Brain microvascular endothelial cell (primary cell): ENCODE measurements around the gene NR1I3.

ENCODE experiments used
- DNase-seq: peaks from one replicate; pipeline ENCODE4 v3.0.0-alpha.2; 2020
- H3K27ac ChIP-seq: fragments of 250-450 bp; sonication (Bioruptor Pico); 2 replicates; pipeline ENCODE4 v1.5.1; 2020; ENCODE audit warnings: mild to moderate bottlenecking, moderate library complexity
- H3K27me3 ChIP-seq: fragments of 250-450 bp; sonication (Bioruptor Pico); replicated peaks from 2 replicates; pipeline ENCODE4 v1.5.1; 2020; ENCODE audit warnings: mild to moderate bottlenecking
- H3K36me3 ChIP-seq: fragments of 250-450 bp; sonication (Bioruptor Pico); replicated peaks from 2 replicates; pipeline ENCODE4 v1.5.1; 2020; ENCODE audit warnings: mild to moderate bottlenecking
- H3K4me3 ChIP-seq: 2 replicates; pipeline ENCODE4 v1.5.1; 2011; ENCODE audit warnings: low read depth, mild to moderate bottlenecking, control low read depth, low read length, moderate library complexity
- in situ Hi-C: cut with HindIII; loops from 2 replicates; pipeline ENCODE4 v1.10.0; 2017; ENCODE audit warnings: low sequenced_read_pairs, low pct_ligation_motif_present
- TF ChIP-seq, protein P1 (sequence below): IDR thresholded peaks from 2 replicates; pipeline ENCODE4 v1.5.1; 2011; ENCODE audit warnings: low read depth, mild to moderate bottlenecking, moderate library complexity, low read length, control low read depth, inconsistent platforms; ENCODE audit errors: missing control alignments

The NR1I3 gene

DNA sequence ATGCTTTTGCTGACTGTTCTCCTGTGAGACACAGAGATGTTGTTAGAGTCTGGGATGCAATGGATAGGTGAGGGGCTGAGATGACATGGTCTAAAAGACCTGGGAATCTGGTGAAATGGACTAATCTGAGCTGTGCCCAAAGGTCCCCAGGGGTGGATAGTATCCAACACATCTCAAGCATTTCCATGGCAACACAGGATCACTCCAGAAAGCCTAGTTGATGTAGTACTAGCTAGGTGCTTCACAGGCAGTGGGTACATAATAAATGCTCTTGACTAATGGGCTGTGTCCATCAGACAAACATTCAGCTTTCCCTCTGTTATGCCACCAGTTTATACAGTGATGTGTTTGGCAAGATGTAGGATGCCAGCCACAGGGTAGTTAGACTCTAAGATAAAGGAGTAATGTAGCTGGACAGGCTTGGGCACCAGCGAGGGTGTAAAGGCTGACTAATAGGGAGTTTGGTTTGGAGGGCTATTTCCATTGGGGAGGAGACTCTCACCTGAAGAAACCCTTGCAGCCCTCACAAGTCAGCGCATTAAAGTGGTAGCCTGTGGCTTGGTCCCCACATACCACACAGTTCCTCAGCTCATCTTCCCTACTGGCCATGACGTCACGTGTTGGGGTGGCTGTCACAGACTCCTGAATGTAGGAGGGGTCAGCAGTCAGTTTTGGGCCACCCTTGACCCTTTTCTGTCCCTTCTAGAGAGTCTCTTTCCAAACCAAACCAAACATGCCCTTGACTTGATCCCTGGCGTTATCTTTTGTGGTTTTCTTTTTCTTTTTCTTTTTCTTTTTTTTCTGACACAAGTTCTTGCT, 1.8 kb downstream of the NR1I3 start:
- DNase-seq, result no peak
- TF ChIP-seq, protein P1, sequence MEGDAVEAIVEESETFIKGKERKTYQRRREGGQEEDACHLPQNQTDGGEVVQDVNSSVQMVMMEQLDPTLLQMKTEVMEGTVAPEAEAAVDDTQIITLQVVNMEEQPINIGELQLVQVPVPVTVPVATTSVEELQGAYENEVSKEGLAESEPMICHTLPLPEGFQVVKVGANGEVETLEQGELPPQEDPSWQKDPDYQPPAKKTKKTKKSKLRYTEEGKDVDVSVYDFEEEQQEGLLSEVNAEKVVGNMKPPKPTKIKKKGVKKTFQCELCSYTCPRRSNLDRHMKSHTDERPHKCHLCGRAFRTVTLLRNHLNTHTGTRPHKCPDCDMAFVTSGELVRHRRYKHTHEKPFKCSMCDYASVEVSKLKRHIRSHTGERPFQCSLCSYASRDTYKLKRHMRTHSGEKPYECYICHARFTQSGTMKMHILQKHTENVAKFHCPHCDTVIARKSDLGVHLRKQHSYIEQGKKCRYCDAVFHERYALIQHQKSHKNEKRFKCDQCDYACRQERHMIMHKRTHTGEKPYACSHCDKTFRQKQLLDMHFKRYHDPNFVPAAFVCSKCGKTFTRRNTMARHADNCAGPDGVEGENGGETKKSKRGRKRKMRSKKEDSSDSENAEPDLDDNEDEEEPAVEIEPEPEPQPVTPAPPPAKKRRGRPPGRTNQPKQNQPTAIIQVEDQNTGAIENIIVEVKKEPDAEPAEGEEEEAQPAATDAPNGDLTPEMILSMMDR, result no peak
- H3K36me3 ChIP-seq, result no peaks in the 10 kb centered on the region
- no peak overlapping the region for H3K4me3 ChIP-seq
- in situ Hi-C loops, result no loop called here
- no peak overlapping the region for H3K27ac ChIP-seq
- no peaks in the 10 kb centered on the region for H3K27me3 ChIP-seq

DNA sequence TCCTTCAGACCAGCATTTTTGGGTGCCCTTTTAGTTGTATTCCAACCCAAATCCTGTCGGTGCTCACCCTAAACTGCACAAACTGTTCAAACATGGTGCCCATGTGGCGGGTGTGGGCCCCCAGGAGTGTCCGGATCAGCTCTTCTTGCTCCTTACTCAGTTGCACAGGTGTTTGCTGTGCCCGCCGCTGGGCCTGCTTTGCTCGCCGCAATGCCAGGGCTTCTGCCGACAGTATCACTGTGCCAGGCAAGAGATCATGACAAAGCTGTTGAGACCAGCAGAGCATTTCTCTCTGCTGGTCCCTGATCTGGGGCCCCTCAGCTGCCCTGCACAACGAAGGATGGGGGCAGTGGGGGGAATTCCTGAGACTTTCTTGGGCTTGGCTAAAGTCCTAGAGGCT, 4.9 kb downstream of the NR1I3 start:
- Histone ChIP-seq H3K36me3 (peaks cover 21% of the 10 kb centered on the region), H3K27ac (no peak overlapping the region), H3K27me3 (no peaks in the 10 kb centered on the region), H3K4me3 (no peak overlapping the region)
- in situ Hi-C loops, result no loop called here
- no peak for DNase-seq
- TF ChIP-seq, protein P1, result no peak

DNA sequence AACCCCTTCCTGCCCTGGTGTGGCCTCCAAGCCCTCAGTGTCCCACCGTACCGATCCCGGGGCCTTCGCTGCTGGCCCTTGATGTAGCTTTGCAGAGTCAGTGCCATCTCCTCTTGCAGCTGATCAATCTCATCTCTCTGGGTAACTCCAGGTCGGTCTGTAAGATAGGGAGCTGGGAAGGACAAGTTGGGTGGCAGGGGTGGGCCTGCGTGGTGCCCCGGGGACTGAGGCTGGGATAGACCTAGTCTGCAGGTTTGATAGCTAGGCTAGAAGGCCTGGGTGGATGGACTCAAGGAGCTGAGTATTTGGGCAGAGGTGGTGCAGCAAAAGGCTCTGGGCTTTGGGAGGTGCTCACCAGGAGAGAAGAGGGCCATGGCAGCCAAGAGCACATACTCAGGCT, 7.2 kb downstream of the NR1I3 start:
- Histone ChIP-seq H3K4me3 (no peak overlapping the region), H3K27me3 (no peaks in the 10 kb centered on the region), H3K36me3 (peaks cover 27% of the 10 kb centered on the region), H3K27ac (no peak overlapping the region)
- TF ChIP-seq, protein P1, result no peak
- DNase-seq, result no peak
- in situ Hi-C loops, result no loop called here

DNA sequence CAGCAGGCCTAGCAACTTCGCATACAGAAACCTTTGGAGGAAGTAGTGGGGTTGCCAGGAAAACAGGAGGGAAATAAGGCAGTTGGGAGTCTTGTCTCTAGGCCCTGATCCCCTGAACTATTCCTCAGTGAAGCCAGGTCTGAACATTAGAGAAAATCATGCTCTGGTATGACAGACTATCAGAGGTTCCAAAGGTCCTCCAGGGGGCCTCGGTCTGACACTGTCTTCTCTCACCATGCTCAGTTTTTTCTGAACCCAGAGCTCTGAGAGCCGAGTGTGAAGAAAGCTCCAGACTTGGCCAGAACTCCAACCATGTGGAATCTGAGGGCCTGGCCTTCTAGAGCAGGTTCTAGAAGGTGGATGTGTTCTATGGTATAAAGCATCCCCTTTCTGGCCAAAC, 8.1 kb downstream of the NR1I3 start:
- H3K27ac ChIP-seq, result no peak overlapping the region

DNA sequence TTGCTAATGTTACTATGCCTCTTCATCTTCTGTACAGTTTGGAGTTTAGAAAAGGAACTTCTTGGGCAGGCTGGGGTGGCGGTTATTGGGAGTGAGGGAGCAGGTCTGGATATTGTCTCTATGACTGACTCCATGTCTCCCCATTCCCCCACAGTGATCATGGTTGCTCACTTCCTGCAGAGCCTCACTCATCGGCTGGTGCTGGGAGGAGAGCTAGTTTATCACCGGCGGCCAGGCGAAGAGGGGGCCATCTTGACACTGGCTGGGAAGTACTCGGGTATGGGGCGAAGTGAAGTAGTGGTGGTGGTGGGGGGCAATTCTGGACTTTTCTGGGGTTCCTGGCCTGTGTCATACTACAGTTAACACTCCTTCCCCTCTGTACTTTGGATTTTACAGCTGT, 10.0 kb downstream of the NR1I3 start:
- Histone ChIP-seq H3K4me3 (no peak overlapping the region), H3K36me3 (peaks cover 27% of the 10 kb centered on the region)

More for the DNA sequence above, 8.1 kb downstream of the NR1I3 start:
- Histone ChIP-seq H3K4me3 (no peak overlapping the region), H3K27me3 (no peaks in the 10 kb centered on the region), H3K36me3 (peaks cover 27% of the 10 kb centered on the region)
- TF ChIP-seq, protein P1, result peak; percentile 27
- in situ Hi-C loops, result no loop called here
- no peak for DNase-seq

More for the DNA sequence above, 10.0 kb downstream of the NR1I3 start:
- no peak for DNase-seq
- TF ChIP-seq, protein P1, result no peak
- in situ Hi-C loops, result no loop called here
- Histone ChIP-seq H3K27ac (no peak overlapping the region), H3K27me3 (no peaks in the 10 kb centered on the region)
